ENCODE data around the gene ARID3B.

ARID3B gene

GRCh38 chr15:74642734-74643664, 102.0 kb downstream of the ARID3B start:
- no peak for TF ChIP-seq FOXP2 (optimal IDR thresholded peaks at IDR 0.05; ENCODE audit: borderline replicate concordance, extremely low read depth, extremely low read length, insufficient read depth)
- no peak for TF ChIP-seq SIN3A (IDR thresholded peaks at IDR 0.05; ENCODE audit: borderline replicate concordance, insufficient read depth, low read length)
- no peak for TF ChIP-seq POLR2AphosphoS5 (IDR thresholded peaks at IDR 0.05; ENCODE audit: low read depth, low read length)
- TF ChIP-seq REST (IDR thresholded peaks at IDR 0.05; ENCODE audit: insufficient read depth in 1 of 2, low read depth in 2 of 2, low read length in 2 of 2): no peak
- no peak for TF ChIP-seq TAF1 (IDR thresholded peaks at IDR 0.05; ENCODE audit: borderline replicate concordance, insufficient read depth, low read length)

- TF ChIP-seq FOXP2 (optimal IDR thresholded peaks at IDR 0.05; ENCODE audit: borderline replicate concordance, extremely low read depth, extremely low read length, insufficient read depth) (no peak), TAF1 (IDR thresholded peaks at IDR 0.05; ENCODE audit: borderline replicate concordance, insufficient read depth, low read length) (no peak), SIN3A (IDR thresholded peaks at IDR 0.05; ENCODE audit: borderline replicate concordance, insufficient read depth, low read length) (no peak), POLR2AphosphoS5 (IDR thresholded peaks at IDR 0.05; ENCODE audit: low read depth, low read length) (no peak), REST (IDR thresholded peaks at IDR 0.05; ENCODE audit: insufficient read depth in 1 of 2, low read depth in 2 of 2, low read length in 2 of 2) (no peak)
These were observed 102.7 kb downstream of the ARID3B start for GRCh38 chr15:74643665-74644204.

DNA sequence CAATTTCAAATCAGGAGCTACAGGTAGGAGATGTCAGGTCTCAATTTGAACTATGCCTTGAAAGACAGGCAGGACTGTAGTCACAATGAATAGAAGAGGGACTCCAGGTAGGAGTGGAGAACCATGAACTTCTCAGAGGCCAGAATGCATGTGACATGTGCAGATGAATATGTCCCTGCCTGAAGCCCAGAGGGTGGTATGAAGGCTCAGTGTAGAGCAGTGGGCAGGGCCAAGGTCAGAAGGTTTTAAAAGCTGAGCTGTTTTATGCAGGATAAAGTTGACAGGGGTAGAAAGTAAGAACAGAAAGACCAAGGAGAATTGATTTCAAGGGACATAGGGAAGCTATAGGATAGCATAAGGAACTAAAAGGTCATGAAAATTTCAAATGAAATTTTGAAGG, 105.5 kb downstream of the ARID3B start:
- TF ChIP-seq TAF1 (IDR thresholded peaks at IDR 0.05; ENCODE audit: borderline replicate concordance, insufficient read depth, low read length): no peak
- no peak for TF ChIP-seq REST (IDR thresholded peaks at IDR 0.05; ENCODE audit: insufficient read depth in 1 of 2, low read depth in 2 of 2, low read length in 2 of 2)
- no peak for TF ChIP-seq POLR2AphosphoS5 (IDR thresholded peaks at IDR 0.05; ENCODE audit: low read depth, low read length)
- TF ChIP-seq SIN3A (IDR thresholded peaks at IDR 0.05; ENCODE audit: borderline replicate concordance, insufficient read depth, low read length): no peak
- no peak for TF ChIP-seq FOXP2 (optimal IDR thresholded peaks at IDR 0.05; ENCODE audit: borderline replicate concordance, extremely low read depth, extremely low read length, insufficient read depth)
